Sigmoid colon (tissue), 7 donors: ENCODE data around the gene RPP25L. TPM values are rescaled to one million over a fixed set of nuclear protein-coding genes. Genes with fewer than 3 reads are reported as not detected.
A peak's percentile ranks its signal among the peaks of the same experiment; 100 is the strongest.

ENCODE experiments used
- DNase-seq: peaks from one replicate; pipeline ENCODE4 v3.0.0-alpha.2; 2019
- H3K27ac ChIP-seq, 4 donors: fragments of 200-600 bp; sonication (generic); one replicate each; pipeline ENCODE4 v1.5.1; 2016 to 2019; ENCODE audit warnings: mild to moderate bottlenecking in 1 of 4
- H3K27me3 ChIP-seq, 3 donors: fragments of 200-600 bp; sonication (generic); one replicate each; pipeline ENCODE4 v1.5.1; 2019; ENCODE audit warnings: mild to moderate bottlenecking in 1 of 3
- H3K36me3 ChIP-seq, 4 donors: fragments of 200-600 bp; sonication (generic); one replicate each; pipeline ENCODE4 v1.5.1; 2016 to 2019
- H3K4me1 ChIP-seq, 4 donors: fragments of 200-600 bp; sonication (generic); one replicate each; pipeline ENCODE4 v1.5.1; 2017 to 2019
- H3K4me3 ChIP-seq, 4 donors: fragments of 200-600 bp; sonication (generic); one replicate each; pipeline ENCODE4 v1.5.1; 2017 to 2019; ENCODE audit warnings: mild to moderate bottlenecking in 2 of 4, moderate library complexity in 1 of 4
- H3K9me3 ChIP-seq, 4 donors: fragments of 200-600 bp in 3 of 4; sonication (generic) in 3 of 4; one replicate each; pipeline versions ENCODE4 v1.5.1 to v1.6.1; 2013 to 2019
- CTCF ChIP-seq, 4 experiments: fragments of 450-650 bp in 3 of 4; fragments of 200-600 bp in 1 of 4; IDR thresholded peaks; one replicate each; pipeline ENCODE4 v1.5.1; 2016 to 2019; ENCODE audit warnings: antibody characterized with exemption in 4 of 4, mild to moderate bottlenecking in 3 of 4, moderate library complexity in 2 of 4
- EP300 ChIP-seq, 4 donors: sonication (generic); formaldehyde crosslinking; IDR thresholded peaks; one replicate each; pipeline ENCODE4 v1.6.1; 2017; ENCODE audit warnings: antibody characterized with exemption in 4 of 4
- POLR2A ChIP-seq, 2 donors: fragments of 450-650 bp; IDR thresholded peaks; one replicate each; pipeline ENCODE4 v1.6.1; 2016; ENCODE audit warnings: antibody characterized with exemption in 2 of 2, mild to moderate bottlenecking in 2 of 2, moderate library complexity in 2 of 2
- POLR2AphosphoS5 ChIP-seq, 4 donors: sonication (generic); formaldehyde crosslinking; IDR thresholded peaks; one replicate each; pipeline ENCODE4 v1.6.1; 2017; ENCODE audit warnings: antibody characterized with exemption in 4 of 4
- WGBS, 2 donors: extraction: QIAGEN DNeasy Blood & Tissue Kit; methylation state at CpG; one replicate each; pipeline ENCODE4 v1.1.7; 2013; 5-methylcytosine and 5-hydroxymethylcytosine counted together
- intact Hi-C: fragments of 100-400 bp; cut with DNase I; formaldehyde crosslinking; loops from one replicate; pipeline ENCODE4 v1.15.1; 2023
- polyA plus RNA-seq, 3 donors: library from polyadenylated mRNA; stranded (reverse); fragments of 200-250 nt; gene quantifications; one replicate each; pipeline ENCODE4 v1.2.3, GENCODE V29; 2013
- total RNA-seq, 4 donors: library from RNA; depleted of rRNA; stranded (reverse); fragments of >200 nt; gene quantifications; one replicate each; pipeline ENCODE4 v1.1.0, GENCODE V29; 2016
- donor health status: healthy with polysubstance abuse.
- donor health status: Bipolar disorder and iron deficiency.
- donor health status: healthy.

Gene RPP25L
- total and polyA plus RNA-seq, 7 donors: 23.3 to 72.1 (median 44.3) TPM

- Histone ChIP-seq H3K4me3 (peak overlapping the region; percentile 58 to 69 (median 65)), H3K9me3 (no peaks in the 10 kb centered on the region), H3K36me3 (peaks cover 0 to 12% (median 3%) of the 10 kb centered on the region in 4 donors), H3K27me3 (no peaks in the 10 kb centered on the region), H3K4me1 (peaks cover 0 to 33% (median 30%) of the 10 kb centered on the region in 4 donors), H3K27ac (peak overlapping the region; percentile 85 to 91 (median 87))
- TF ChIP-seq POLR2AphosphoS5 (IDR thresholded peaks at IDR 0.05) (no peak), POLR2A (IDR thresholded peaks at IDR 0.05) (no peak), EP300 (IDR thresholded peaks at IDR 0.05) (no peak), CTCF (IDR thresholded peaks at IDR 0.05) (no peak)
- intact Hi-C loops: no loop called here
- DNase-seq: no peak
- WGBS, 2 donors: 7 to 20% methylated on average over 7 of the region's 7 CpGs
These were observed 26.2 kb upstream of the RPP25L start for GRCh38 chr9:34638138-34638445.

- H3K4me3 ChIP-seq: peak within 1 kb of the TSS; percentile 58 to 69 (median 65)
- peaks cover 0 to 33% (median 30%) of the 10 kb centered on the region in 4 donors for H3K4me1 ChIP-seq
- no peaks in the 10 kb centered on the region for H3K27me3 ChIP-seq
- intact Hi-C loops: no loop called here
- peak; percentile 39 to 48 for TF ChIP-seq POLR2A (IDR thresholded peaks at IDR 0.05)
- no peak for TF ChIP-seq CTCF (IDR thresholded peaks at IDR 0.05)
- peak; percentile 80 to 92 (median 88) for TF ChIP-seq POLR2AphosphoS5 (IDR thresholded peaks at IDR 0.05)
- no peak for TF ChIP-seq EP300 (IDR thresholded peaks at IDR 0.05)
- DNase-seq: peak; percentile 97
- H3K36me3 ChIP-seq: peaks cover 0 to 12% (median 3%) of the 10 kb centered on the region in 4 donors
- no peaks in the 10 kb centered on the region for H3K9me3 ChIP-seq
- H3K27ac ChIP-seq: peak within 1 kb of the TSS; percentile 85 to 91 (median 87)
- WGBS, 2 donors: 0 to 1% methylated on average over 74 of the region's 74 CpGs
These were observed 25.6 kb upstream of the RPP25L start, which contains the start of gene SIGMAR1 for GRCh38 chr9:34637356-34638137. TSS of gene SIGMAR1 (minus strand) at chr9:34637787. CDS start at chr9:34637697, 90 bp downstream.

GRCh38 chr9:34636791-34637355 lies 25.0 kb upstream of the RPP25L start:
- 4 to 8% methylated on average over 23 of the region's 23 CpGs for WGBS, 2 donors
- no peak for DNase-seq

GRCh38 chr9:34635556-34635955 lies 23.7 kb upstream of the RPP25L start:
- H3K9me3 ChIP-seq: no peaks in the 10 kb centered on the region
- intact Hi-C loops: no loop called here
- no peak overlapping the region for H3K27ac ChIP-seq
- H3K36me3 ChIP-seq: peaks cover 0 to 12% (median 3%) of the 10 kb centered on the region in 4 donors
- no peak overlapping the region for H3K4me3 ChIP-seq
- peaks cover 0 to 33% (median 30%) of the 10 kb centered on the region in 4 donors for H3K4me1 ChIP-seq
- DNase-seq: no peak
- TF ChIP-seq CTCF (IDR thresholded peaks at IDR 0.05): no peak
- no peak for TF ChIP-seq POLR2AphosphoS5 (IDR thresholded peaks at IDR 0.05)
- TF ChIP-seq POLR2A (IDR thresholded peaks at IDR 0.05): no peak
- no peak for TF ChIP-seq EP300 (IDR thresholded peaks at IDR 0.05)
- no peaks in the 10 kb centered on the region for H3K27me3 ChIP-seq
- WGBS, 2 donors: 91 to 95% methylated on average over 14 of the region's 14 CpGs

More at GRCh38 chr9:34636791-34637355, 25.0 kb upstream of the RPP25L start:
- Histone ChIP-seq H3K9me3 (no peaks in the 10 kb centered on the region), H3K27me3 (no peaks in the 10 kb centered on the region), H3K27ac (peak overlapping the region; percentile 85 to 91 (median 87)), H3K4me1 (peaks cover 0 to 33% (median 30%) of the 10 kb centered on the region in 4 donors), H3K4me3 (peak overlapping the region; percentile 58 to 69 (median 65)), H3K36me3 (peaks cover 0 to 12% (median 3%) of the 10 kb centered on the region in 4 donors)
- TF ChIP-seq EP300 (IDR thresholded peaks at IDR 0.05) (no peak), POLR2AphosphoS5 (IDR thresholded peaks at IDR 0.05) (no peak), CTCF (IDR thresholded peaks at IDR 0.05) (no peak), POLR2A (IDR thresholded peaks at IDR 0.05) (no peak)
- intact Hi-C loops: no loop called here
